NCI-H2196 (cell line): ENCODE data around the gene PCDHGA11.
"Not testable (repeated sequence)": the region's sequence is repeated elsewhere in the genome, so short reads cannot be mapped to it uniquely, and the experiment has no call there.

Experiments
- DNase-seq: peaks from one replicate; lab custom pipeline; 2025; ENCODE audit not compliant: unreplicated experiment; lab: John Stamatoyannopoulos, UW

PCDHGA11 gene

GRCh38 chr5:141430332-141431113 is 9.7 kb downstream of the PCDHGA11 start, which contains the start of gene PCDHGA12:
TSS of gene PCDHGA12 (plus strand) at chr5:141430507. CDS start at chr5:141430760, 253 bp downstream.
- no peak for DNase-seq

- DNase-seq: no peak
Measured at GRCh38 chr5:141431286-141431685, 10.4 kb downstream of the PCDHGA11 start.

GRCh38 chr5:141432308-141432707 is 11.5 kb downstream of the PCDHGA11 start:
- not testable (repeated sequence) for DNase-seq

- not testable (repeated sequence) for DNase-seq
Measured at GRCh38 chr5:141432726-141433125, 11.9 kb downstream of the PCDHGA11 start.

GRCh38 chr5:141434006-141434405 is 13.2 kb downstream of the PCDHGA11 start:
- DNase-seq: no peak

GRCh38 chr5:141437221-141437620 is 16.4 kb downstream of the PCDHGA11 start:
- no peak for DNase-seq

- DNase-seq: no peak
Measured at GRCh38 chr5:141439411-141440141, 18.7 kb downstream of the PCDHGA11 start.

- no peak for DNase-seq
Measured at GRCh38 chr5:141440341-141440740, 19.5 kb downstream of the PCDHGA11 start.

- DNase-seq: no peak
Measured at GRCh38 chr5:141441571-141442170, 20.8 kb downstream of the PCDHGA11 start.

GRCh38 chr5:141465351-141465750 is 44.5 kb downstream of the PCDHGA11 start:
- no peak for DNase-seq
